HG03575 (cell line): ENCODE results near the gene CDK14.

Experiments used
- ATAC-seq: cut with Tn5 transposase; IDR thresholded peaks from one replicate; pipeline ENCODE4 v1.9.1; 2021; ENCODE audit not compliant: unreplicated experiment, insufficient number of reproducible peaks, low FRiP score; ENCODE audit errors: extremely low read depth

The CDK14 gene

GRCh38 chr7:91228927-91229558 lies 632.9 kb downstream of the CDK14 start:
- ATAC-seq = no peak

- ATAC-seq = no peak
Measured at GRCh38 chr7:91230100-91230499, 634.0 kb downstream of the CDK14 start.

- no peak for ATAC-seq
Measured at GRCh38 chr7:91230503-91230902, 634.4 kb downstream of the CDK14 start.

GRCh38 chr7:91233212-91233611 lies 637.1 kb downstream of the CDK14 start:
- ATAC-seq = no peak

- ATAC-seq = no peak
Measured at GRCh38 chr7:91235211-91235832, 639.2 kb downstream of the CDK14 start.

DNA sequence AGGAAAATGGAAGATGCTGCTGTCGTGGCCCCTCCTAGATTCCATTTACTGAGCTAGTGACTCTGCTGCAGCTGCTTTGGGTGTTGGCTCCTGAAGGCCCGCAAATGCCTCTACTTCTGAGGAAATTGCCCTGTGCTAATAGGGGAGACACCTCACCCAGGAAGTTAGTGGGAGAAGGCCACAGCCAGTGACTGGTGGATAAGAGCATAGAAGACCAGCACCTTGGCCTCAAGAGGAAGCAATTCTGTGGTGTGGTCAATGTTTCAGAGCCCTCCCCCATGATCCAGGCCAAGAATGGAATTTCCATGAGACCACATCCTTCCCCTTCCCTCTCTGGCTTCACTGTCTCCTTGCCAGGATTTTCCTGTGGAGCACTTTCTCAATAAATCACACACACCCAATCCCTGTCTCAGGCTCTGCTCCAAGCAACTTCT lies 643.1 kb downstream of the CDK14 start:
- ATAC-seq = no peak

DNA sequence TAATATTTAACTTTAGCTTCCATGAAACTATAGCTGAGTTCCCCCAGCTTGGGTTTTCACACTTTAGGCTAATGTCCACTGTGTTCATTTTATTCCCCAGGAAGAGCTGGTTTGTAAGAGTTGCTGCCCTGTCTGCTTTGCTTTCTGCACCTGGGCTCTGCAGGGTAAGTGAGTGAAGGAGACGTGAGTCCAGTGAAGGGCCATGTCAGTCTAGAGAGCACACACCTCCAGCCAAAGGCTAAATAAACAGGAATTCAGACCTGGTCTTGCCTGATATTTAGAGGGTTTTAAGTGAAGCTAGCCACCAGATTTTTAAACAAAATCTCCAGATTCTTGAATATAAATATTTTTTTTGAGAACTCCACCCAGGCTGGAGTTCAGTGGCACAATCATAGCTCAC lies 643.7 kb downstream of the CDK14 start:
- no peak for ATAC-seq

GRCh38 chr7:91240376-91240941 lies 644.3 kb downstream of the CDK14 start:
- no peak for ATAC-seq

- ATAC-seq = no peak
Measured at GRCh38 chr7:91242097-91242844, 646.1 kb downstream of the CDK14 start.

DNA sequence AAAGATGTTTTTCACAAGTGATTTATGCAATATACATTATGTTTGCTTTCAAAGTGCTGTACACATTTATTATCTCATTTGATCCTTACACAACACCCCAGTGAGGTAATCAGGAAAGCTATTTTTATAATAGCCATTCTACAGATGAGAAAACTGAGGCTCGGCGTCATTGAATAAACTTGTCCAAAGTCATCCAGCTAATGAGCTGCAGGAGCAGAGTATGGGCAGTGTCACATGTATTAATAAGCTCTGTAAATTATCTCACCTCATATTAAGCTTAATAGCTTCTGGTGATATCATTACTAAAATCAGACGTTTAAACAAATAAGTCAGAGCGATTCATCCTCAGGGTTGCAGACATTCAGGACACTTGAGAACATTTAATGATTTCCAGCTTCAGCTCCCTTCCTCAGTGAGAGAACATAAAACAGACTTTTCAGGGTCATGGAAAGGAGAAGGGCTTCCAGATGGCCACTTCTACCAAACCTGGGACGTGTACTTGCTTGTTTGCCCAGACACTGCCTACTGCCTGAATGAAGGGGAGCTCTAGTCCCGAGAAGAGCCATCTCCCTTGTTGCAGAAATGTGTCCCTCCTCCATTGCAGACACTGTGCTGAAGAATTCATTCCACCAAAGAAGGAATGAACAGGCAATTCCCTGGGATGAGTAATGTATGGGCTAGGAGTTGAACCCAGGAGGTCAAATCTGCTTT lies 647.6 kb downstream of the CDK14 start:
- ATAC-seq = no peak

- ATAC-seq = no peak
Measured at GRCh38 chr7:91247500-91247899, 651.4 kb downstream of the CDK14 start.

DNA sequence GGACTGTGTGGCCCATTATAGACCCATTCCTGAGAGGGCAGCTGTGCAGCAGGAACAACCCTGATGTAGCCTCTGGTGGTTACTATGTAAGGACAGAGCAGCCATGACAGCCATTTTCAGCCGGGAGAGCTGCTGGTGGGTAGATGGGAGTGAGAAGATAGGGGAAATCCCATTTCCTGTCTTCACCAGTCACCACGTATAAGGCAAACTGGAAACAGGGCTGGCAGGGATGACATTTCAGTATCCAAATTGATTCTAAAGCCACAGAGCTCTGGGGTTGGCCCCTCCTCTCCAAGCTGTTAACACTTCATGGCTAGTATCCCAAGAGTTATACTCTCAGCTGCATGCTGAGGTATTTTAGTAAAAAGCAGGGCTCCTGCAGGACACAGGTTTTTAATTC lies 652.9 kb downstream of the CDK14 start:
- ATAC-seq = no peak

DNA sequence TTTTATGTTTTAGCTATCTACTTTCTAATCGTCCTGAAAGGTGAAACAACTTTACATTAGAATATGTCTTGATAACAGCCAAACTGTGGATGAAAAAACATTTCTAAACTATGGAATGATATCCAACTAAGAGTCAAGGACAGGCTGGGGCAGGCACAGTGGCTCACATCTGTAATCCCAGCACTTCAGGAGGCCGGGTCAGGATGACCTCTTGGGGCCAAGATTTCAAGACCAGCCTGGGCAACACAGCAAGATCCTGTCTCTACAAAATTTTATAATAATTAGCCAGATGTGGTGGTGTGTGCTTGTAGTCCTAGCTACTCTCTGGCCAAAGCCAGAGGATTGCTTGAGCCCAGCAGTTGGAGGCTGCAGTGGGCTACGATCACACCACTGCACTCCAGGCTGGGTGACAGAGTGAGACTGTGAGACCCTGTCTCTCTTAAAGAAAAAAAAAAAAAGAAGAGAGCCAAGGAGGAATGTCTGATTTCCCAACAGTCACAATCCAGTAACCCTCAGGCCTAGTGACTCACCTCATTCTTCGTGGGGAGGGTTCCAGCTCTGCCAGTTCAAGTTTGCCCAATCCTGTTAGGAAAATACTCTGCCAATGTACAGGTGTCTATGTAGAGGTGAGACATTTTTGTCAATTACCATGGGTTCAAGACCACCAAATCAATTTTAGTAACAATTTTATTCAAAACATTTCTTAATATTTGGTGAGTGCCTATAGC lies 653.5 kb downstream of the CDK14 start:
- ATAC-seq = no peak

DNA sequence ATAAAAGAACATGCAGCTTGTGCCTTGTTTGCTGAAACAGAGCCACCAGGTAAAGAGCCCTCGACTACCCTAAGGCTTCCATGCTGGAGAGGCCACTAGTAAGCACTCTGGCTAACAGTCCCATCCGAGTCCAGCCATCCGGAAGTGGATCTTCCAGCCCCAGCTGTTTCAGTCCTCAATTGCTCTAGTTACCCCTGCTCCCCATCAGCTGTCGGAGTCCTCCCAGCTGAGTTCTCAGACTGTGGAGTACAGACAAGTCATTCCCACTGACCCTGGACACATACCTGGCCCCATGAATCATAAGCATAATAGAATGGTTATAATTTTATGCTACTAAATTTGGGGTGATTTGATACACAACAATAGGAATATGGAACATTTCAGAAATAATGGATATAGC lies 654.6 kb downstream of the CDK14 start:
- no peak for ATAC-seq

GRCh38 chr7:91251877-91252276 lies 655.8 kb downstream of the CDK14 start:
- ATAC-seq = no peak
